GM20431 (cell line): ENCODE results near the gene IGSF22.

ENCODE experiments used
- in situ Hi-C: fragments of 300-500 bp; cut with MseI, MboI; formaldehyde crosslinking; loops from one replicate; pipeline ENCODE4 v1.15.0; 2020; ENCODE audit warnings: low sequenced_read_pairs; ENCODE audit not compliant: unreplicated experiment

IGSF22 gene

DNA sequence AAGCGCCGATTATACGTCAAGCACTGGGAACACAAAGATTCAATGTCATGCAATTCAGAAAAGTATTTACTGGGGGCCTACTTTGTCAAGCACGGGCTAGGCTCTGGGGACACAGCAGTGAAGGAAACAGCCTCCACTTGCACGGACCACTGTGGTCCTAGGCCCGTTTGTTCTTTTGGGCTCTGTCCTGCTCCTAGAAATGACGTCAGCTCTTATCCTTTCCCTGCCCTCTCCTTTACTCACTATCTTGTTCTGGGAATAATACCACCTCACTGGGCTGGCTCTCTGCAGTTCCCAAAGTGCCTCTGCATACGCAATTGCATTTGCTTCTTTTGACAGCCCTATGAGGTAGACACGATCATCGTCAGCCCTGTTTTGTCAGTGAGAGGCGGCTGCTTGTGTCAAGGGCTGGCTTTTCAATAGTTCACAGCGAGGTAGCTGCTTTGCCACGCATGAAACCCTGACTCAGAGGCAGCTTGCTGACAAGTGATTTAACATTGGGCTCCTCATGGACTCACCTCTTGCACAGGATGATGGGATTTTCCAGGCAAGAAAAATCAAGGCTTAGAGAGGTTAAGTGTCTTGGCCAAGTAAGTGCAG lies 22.9 kb upstream of the IGSF22 start:
- in situ Hi-C loops: loop anchor here (25.0 kb wide), 1 partner anchor 637 kb away; the partner anchor contains the start of gene SAAL1

DNA sequence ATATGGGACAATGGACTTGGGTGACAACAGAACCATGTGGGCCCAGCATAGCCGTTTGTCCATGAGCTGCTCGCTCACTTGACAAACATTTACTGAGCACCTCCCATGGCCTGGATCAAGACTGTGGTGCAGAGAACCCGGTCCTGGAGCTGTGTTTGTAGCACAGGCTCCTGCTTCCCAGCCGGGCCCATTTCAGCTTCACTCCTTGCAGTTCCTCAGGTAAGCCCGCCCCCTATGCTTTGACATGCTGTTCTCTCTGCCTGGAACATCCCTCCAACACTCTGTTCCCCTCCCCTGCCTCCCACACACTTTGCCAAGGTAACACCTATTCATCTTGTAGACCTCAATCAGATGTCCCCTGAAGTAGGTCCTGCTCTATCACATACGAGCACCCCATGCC lies 19.3 kb upstream of the IGSF22 start:
- in situ Hi-C loops: loop anchor here (25.0 kb wide), 1 partner anchor 633 kb away; the partner anchor contains the start of gene SAAL1

GRCh38 chr11:18743900-18744514 lies 18.0 kb upstream of the IGSF22 start:
- in situ Hi-C loops: loop anchor here (25.0 kb wide), 1 partner anchor 632 kb away; the partner anchor contains the start of gene SAAL1

- in situ Hi-C loops: loop anchor here (25.0 kb wide), 1 partner anchor 631 kb away; the partner anchor contains the start of gene SAAL1
Measured at GRCh38 chr11:18743365-18743764, 17.4 kb upstream of the IGSF22 start.

GRCh38 chr11:18741783-18742182 lies 15.8 kb upstream of the IGSF22 start:
- in situ Hi-C loops: loop anchor here (25.0 kb wide), 1 partner anchor 629 kb away; the partner anchor contains the start of gene SAAL1

DNA sequence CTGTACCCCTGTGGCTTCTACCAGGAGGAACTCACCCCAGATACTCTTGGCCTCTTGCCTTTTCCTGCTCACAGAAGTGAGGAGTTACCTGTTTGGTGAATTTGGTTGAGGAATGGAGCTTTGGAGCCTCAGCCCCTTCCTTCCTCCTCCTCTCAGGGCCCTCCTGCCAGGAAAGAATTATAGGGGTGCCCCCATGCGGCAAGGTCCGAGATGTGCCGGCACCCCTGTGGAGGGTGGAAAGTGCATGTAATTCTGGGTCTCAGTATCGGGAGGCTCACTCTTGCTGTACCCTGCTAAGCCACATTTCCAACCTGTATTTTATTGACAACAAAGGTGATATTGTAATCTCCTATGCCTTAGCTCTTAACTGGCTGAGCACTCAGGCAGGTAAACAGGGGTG lies 13.7 kb upstream of the IGSF22 start:
- in situ Hi-C loops: loop anchor here (25.0 kb wide), 1 partner anchor 627 kb away; the partner anchor contains the start of gene SAAL1

DNA sequence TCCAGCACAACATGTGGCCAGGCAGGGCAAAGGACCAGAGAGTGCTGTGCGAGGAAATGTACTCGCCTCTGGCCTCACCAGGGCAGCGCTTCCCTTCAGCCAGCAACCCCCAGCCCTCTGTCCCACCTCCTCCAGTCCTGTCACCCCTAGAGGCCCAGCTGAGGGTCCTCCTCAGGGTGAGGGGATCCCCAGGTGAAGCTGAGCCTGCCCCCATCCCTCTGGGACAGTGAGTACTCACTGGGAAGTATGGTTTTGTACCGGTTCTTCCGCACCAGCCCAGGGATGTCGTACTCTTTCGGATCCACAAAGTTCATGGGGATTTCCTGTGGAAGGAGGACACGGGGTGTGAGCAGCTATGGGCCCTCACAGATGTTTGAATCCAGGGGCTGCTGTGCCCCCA lies 11.7 kb upstream of the IGSF22 start:
- in situ Hi-C loops: loop anchor here (25.0 kb wide), 1 partner anchor 625 kb away; the partner anchor contains the start of gene SAAL1

GRCh38 chr11:18736590-18737148 lies 10.7 kb upstream of the IGSF22 start:
- in situ Hi-C loops: loop anchor here (25.0 kb wide), 1 partner anchor 624 kb away; the partner anchor contains the start of gene SAAL1

- in situ Hi-C loops: loop anchor here (25.0 kb wide), 1 partner anchor 621 kb away; the partner anchor contains the start of gene SAAL1
Measured at GRCh38 chr11:18733202-18733601, 7.2 kb upstream of the IGSF22 start.

- in situ Hi-C loops: loop anchor here (25.0 kb wide), 1 partner anchor 620 kb away; the partner anchor contains the start of gene SAAL1
Measured at GRCh38 chr11:18731949-18732821, 6.2 kb upstream of the IGSF22 start.

DNA sequence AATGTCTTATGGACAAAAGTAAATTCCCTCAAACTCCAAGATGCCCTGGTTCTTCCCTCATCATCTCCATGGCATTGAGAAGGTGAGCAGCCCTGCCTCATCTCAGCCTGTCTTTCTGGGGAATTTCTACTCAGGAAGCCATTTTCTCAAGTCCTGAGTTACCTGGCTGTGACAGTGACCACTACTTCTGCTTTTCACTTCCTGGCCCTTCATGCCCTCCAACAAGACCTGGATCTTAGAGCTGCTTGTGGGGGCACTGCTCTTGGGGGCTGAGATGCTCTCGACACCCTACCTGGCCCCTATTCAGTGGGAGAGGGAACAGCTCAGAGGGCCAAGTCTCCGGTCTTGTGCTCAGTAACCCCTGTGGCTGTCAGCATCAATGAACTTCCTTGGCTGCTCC lies 5.5 kb upstream of the IGSF22 start:
- in situ Hi-C loops: loop anchor here (25.0 kb wide), 1 partner anchor 619 kb away; the partner anchor contains the start of gene SAAL1

DNA sequence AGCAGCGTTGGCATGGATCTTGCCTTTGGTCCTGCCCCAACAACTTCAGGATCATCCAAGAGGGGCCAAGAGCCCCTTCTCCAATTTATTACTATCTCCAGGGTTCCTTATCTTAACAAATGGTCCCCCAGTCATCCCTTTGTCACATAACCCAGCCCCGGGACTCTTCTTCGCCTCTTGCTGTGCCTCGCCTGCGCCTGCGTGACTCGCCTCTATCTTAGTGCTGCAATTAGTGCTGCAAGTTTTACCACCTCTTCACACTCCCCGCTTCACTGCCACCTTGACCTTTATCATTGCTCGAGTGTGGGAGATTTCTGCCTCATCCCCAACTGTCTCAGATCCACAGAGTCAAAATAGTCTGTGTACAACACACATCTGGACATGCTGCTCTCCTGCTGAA lies 4.0 kb upstream of the IGSF22 start:
- in situ Hi-C loops: loop anchor here (25.0 kb wide), 1 partner anchor 618 kb away; the partner anchor contains the start of gene SAAL1

DNA sequence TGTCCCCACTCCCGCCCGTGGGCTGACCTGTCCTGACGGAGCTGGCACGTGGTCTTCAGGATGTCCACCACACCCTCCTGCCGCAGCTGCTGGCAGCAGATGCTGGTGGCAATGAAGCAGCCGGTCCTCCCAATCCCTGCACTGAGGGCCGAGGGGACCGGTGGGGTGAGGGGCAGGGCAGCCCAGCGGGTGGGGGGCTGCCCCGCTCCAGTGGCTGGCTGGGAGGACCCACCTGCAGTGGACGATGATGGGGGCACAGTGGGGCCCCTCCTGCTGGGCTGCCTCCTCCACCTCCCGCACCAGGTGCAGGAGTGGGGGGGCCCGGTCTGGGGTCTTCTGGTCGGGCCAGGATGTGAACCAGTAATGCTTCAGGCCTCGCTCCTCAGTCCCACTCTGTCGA lies 3.4 kb upstream of the IGSF22 start:
- in situ Hi-C loops: loop anchor here (25.0 kb wide), 1 partner anchor 617 kb away; the partner anchor contains the start of gene SAAL1

DNA sequence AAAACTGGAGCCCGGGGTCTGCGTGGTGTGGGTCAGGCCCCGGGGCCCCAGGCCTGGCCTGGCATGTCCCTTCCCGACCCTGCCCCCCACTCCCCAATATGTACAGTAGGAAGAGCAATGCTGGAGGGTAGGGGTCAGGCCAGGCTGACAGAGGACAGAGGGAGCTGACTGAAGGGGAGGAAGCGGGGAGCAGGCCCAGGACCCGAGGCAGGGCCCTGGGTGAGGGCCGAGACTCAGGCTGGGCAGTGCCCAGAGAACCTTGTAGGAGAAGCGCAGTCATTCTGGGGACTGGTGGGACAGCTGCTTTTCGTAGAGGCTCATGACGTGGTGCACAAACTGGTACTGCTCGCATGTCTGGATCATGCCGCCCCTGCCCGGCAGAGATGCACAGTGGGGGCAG lies 2.7 kb upstream of the IGSF22 start:
- in situ Hi-C loops: loop anchor here (25.0 kb wide), 1 partner anchor 616 kb away; the partner anchor contains the start of gene SAAL1

DNA sequence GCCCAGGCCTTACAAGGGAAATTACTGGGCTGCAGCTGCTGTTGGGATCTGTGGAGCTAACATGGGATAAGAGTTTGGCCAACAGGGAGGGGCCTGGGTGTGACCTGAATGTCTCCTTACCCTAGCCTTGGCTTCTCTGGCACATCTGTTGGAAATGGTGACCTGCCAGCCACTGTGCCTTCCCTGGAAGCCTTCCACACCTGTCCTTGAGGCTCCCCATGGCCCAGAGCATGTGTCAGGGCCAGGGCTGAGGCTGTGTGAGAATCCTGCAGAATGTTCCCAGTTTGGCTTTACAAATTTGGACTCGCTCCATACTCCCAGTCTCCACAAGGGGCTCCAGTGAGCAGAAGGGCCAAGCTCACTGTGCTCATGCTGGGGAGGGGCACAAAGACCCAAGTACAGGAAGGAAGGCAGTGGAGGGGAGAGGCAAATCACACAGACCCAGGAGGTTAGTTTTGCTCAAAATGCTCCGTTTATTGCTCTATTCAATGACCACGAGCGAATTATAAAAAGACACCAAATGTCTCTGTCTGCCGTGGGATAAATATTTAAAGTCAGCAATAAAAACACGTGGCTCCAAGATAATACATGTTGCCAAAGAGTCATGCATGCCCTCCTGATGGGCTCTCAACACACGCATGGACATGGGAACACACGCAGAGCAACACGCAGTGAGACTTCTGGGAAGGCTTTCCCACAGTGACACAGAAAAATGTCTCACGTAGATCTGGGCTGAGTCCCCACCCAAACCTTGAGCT lies 1.7 kb upstream of the IGSF22 start:
- in situ Hi-C loops: loop anchor here (25.0 kb wide), 1 partner anchor 615 kb away; the partner anchor contains the start of gene SAAL1

DNA sequence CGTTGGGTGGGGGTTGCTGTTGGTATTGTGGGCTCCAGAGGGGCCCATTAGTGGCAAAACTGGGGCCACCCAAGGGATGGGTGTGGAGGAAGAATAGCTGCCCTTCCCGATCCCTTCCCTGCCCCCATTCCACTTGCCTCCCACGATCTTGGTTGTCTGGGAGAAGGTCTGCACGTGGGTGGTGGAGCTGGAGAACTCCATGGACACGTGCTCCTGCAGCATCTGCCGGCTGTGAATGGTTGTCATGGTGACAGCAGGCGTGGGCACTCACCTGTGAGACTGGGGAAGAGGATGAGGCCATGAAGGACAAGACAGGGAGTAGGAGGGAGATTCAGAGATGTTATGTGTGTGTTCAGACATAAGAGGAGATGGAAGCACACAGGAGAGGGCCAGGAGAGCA lies 2.0 kb downstream of the IGSF22 start:
- in situ Hi-C loops: no loop called here

- in situ Hi-C loops: no loop called here
Measured at GRCh38 chr11:18722293-18722637, 3.7 kb downstream of the IGSF22 start.

DNA sequence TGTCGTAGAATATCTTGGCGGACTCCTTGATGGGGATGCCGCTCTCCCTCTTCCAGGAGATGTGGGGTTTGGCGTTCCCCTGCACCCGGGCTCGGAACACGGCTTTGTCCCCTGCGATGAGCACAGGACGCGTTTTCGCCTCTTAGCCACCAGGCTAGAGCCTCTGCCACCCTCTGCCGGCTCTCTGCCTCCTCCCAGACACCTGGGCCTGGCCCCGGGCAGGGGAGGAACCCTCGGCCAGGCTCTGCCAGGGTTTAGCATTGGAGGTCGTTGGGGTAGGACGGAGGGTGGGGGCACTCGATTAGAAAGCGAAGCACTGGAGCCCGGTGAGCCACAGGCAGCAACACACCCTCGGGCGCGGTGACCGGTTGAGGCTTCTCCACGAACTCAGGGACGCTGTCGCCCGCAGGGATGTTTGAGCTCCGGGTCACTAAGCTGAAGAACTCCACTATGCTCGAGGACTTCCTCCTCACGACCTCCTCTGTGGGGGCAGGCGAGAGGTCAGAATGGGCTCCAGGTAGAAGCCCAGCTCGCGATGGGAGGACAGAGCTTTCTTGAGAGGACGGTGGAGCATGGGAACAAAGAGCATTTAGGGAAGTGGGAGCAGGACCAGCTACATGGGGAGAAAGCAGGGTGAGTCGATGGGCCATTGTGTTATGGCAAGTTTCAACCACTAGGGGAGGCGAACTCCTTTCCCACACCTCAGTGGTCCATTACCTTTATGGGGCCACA lies 4.3 kb downstream of the IGSF22 start:
- in situ Hi-C loops: no loop called here
